ENCODE data around the gene ARPC1B.

DNA sequence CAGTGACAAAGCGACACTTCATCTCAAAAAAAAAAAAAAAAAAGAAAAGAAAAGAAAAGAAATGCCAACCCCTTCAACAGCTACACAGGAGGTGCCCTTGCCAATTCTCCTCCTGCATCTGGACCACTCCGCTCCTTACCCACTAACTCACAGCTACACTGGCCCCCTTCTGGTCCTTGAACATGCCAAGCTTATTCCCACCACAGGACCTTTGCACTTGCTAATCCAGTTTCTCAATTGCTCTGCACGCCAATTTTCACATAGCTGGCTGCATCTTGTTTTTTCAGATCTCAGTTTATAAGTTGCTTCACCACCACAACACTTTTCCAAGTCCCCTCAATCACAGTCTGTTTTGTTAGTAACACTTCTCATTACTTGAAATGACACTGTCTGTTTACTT, 28.3 kb downstream of the ARPC1B start:
- TF ChIP-seq CTCF (conservative IDR thresholded peaks at IDR 0.05 in 1 of 2, IDR thresholded peaks at IDR 0.05 in 1 of 2; ENCODE audit: low read depth in 1 of 2, low read length in 2 of 2): no peak
- no peak for TF ChIP-seq EZH2 (IDR thresholded peaks at IDR 0.05; ENCODE audit: low read length, missing control alignments)

All from fibroblast of lung (primary cell).